CD4-positive, alpha-beta T cell treated with Interleukin-15 for 1 hour (primary cell): ENCODE measurements around the gene ZBTB12.
"Not testable (repeated sequence)": the region's sequence is repeated elsewhere in the genome, so short reads cannot be mapped to it uniquely, and the experiment has no call there.

ENCODE experiments used
- DNase-seq: peaks from one replicate; pipeline ENCODE4 v3.0.0-alpha.2; 2020

The ZBTB12 gene, protein sequence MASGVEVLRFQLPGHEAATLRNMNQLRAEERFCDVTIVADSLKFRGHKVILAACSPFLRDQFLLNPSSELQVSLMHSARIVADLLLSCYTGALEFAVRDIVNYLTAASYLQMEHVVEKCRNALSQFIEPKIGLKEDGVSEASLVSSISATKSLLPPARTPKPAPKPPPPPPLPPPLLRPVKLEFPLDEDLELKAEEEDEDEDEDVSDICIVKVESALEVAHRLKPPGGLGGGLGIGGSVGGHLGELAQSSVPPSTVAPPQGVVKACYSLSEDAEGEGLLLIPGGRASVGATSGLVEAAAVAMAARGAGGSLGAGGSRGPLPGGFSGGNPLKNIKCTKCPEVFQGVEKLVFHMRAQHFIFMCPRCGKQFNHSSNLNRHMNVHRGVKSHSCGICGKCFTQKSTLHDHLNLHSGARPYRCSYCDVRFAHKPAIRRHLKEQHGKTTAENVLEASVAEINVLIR

DNA sequence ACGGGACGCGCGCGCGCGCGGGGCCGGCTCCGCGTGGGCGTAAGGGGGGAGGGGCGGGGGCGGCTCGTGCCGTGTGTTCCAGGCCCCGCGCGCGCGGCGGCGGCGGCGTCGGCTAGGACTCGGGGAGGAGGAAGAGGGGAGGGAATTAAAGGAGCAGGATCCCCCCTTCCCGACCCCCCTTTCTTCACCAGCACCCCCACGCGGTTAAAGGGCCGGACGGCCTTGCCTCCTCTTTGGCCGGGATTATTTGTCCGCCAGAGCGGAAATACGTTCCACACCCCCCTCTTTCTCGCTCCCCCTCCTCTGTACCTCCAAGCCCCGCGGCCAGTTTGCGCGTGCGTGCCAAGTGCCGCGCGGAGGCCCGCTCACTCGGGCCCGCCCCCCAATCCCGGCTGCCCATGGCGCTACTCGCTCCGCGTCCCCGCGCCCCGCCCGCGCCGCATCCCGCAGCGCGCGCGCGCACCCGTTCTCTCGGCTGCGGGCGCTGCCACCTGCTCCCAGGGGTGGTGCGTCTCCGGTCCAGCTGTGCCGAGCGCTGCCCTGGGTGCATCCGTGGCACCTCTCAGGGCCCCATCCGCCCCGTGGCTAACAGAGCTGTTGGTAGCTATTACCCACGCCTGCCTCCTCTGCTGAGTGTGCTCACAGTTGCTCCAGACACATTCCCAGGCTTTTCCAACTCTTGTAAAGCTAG lies at the start of gene ZBTB12:
Gene ZBTB12 (minus strand): TSS at position 134 of the 691 bp plus-strand sequence. CDS start 781 bp downstream, outside the sequence.
- peak; percentile 90 for DNase-seq

DNA sequence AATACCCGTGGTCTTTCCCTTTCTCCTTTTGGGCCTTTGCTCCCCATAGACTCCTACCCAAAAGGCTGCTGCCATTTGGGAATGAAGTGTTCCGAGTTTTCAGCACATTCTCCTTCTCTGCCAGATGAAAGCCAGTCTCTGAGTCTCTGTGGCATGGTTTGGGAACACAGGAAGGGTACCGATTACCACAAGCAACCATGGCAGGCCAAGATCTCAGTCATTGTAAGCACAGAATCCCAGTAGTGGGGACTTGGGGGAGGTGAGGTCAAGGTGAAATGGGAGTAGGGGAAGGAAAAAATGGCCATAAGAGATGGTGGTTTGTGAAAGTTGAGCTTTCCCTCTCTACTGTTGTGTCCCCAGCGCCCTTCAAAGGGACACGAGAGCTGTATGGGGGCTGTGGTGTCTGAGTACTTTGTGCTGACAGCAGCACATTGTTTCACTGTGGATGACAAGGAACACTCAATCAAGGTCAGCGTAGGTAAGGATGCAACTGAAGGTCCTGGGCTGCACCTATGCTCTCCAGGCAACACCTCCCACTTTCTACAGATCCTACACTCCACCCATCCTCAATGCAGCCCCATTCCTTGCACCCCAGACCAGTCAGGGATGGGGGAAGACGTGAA lies 48.2 kb upstream of the ZBTB12 start:
- DNase-seq = no peak

DNA sequence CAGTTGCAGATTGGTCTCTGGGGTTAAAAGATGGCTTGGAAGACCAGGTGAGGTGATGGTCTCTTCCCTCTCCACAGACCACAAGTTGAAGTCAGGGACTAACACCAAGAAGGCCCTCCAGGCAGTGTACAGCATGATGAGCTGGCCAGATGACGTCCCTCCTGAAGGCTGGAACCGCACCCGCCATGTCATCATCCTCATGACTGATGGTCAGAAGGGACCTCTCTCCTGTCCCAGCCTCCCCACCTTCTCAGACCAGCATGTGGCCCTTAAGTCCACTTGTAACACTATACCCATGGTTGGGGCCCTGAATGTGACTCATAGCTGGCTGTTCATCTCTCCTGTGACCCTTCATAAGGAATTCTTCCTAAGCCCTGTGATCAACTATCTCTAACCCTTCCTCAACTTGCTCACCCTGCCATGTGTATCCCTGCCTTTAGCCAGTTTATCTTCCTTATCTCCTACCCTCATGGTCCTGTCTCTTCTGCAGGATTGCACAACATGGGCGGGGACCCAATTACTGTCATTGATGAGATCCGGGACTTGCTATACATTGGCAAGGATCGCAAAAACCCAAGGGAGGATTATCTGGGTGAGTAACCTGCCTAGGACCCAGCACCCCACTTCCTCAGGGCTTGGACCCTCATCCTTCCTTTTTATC lies 47.0 kb upstream of the ZBTB12 start:
- no peak for DNase-seq

DNA sequence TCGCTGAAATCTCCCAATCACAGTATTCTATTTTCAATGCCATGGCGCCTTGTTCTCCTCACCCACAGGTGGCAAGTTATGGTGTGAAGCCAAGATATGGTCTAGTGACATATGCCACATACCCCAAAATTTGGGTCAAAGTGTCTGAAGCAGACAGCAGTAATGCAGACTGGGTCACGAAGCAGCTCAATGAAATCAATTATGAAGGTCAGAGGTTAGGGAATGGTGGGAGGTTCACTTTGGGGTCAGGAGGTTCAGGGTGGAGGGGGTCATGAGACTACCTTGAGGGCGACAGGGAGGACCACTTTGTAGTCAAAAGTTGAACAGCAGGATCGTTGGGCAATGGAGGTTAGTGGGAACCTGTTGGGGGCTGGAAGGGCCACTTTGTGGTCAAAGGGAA lies 46.4 kb upstream of the ZBTB12 start:
- no peak for DNase-seq

DNA sequence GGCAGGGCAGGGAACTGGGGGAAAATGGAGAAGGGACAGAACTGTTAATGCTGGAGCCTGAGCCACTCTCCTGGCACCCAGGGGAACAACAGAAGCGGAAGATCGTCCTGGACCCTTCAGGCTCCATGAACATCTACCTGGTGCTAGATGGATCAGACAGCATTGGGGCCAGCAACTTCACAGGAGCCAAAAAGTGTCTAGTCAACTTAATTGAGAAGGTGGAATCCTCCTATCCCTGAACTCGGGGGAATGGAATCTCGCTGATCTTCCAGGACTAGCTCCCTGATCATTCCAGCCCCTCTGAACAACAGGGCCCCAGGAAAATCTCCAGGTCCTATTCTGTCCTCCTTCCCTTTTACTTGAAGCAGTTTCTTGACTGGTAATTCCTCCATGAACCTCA lies 46.0 kb upstream of the ZBTB12 start:
- DNase-seq = no peak

DNA sequence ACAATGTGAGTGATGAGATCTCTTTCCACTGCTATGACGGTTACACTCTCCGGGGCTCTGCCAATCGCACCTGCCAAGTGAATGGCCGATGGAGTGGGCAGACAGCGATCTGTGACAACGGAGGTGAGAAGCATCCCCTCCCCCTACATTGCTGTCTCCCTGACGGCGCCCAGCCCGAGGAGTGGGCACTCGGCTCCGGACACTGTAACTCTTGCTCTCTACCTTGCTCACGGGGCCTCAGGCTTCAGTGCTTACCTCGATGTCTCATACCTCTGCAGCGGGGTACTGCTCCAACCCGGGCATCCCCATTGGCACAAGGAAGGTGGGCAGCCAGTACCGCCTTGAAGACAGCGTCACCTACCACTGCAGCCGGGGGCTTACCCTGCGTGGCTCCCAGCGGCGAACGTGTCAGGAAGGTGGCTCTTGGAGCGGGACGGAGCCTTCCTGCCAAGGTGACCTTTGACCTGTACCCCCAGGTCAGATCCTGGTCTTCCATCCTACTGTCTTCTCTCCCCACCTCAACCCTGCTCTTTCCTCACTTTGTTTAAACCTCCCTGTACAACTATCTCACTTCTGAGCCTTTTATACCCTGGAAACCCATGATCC lies 45.3 kb upstream of the ZBTB12 start:
- DNase-seq = no peak

DNA sequence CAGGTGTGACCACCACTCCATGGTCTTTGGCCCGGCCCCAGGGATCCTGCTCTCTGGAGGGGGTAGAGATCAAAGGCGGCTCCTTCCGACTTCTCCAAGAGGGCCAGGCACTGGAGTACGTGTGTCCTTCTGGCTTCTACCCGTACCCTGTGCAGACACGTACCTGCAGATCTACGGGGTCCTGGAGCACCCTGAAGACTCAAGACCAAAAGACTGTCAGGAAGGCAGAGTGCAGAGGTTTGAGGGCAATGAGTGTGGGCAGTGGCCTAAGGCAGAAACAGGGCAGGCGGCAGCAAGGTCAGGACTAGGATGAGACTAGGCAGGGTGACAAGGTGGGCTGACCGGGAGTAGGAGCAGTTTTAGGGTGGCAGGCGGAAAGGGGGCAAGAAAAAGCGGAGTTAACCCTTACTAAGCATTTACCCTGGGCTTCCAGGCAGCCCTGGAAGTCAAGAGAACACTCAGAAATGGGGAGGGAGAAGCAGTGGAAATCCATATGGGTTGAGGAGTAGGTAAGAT lies 44.5 kb upstream of the ZBTB12 start:
- no peak for DNase-seq

DNA sequence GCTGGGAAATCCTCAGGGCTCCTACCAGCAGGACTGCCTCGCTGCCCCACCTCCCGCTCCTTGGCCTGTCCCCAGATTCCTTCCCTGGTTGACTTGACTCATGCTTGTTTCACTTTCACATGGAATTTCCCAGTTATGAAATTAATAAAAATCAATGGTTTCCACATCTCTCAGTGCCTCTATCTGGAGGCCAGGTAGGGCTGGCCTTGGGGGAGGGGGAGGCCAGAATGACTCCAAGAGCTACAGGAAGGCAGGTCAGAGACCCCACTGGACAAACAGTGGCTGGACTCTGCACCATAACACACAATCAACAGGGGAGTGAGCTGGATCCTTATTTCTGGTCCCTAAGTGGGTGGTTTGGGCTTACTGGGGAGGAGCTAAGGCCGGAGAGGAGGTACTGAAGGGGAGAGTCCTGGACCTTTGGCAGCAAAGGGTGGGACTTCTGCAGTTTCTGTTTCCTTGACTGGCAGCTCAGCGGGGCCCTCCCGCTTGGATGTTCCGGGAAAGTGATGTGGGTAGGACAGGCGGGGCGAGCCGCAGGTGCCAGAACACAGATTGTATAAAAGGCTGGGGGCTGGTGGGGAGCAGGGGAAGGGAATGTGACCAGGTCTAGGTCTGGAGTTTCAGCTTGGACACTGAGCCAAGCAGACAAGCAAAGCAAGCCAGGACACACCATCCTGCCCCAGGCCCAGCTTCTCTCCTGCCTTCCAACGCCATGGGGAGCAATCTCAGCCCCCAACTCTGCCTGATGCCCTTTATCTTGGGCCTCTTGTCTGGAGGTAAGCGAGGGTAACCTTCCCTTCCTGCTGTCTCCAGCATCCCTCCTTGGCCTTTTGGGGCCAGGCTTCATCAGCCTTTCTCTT lies 43.9 kb upstream of the ZBTB12 start, which contains the start of gene CFB:
Gene CFB (plus strand): TSS at position 589 of the 863 bp plus-strand sequence. CDS start 127 bp downstream, at position 716.
- no peak for DNase-seq

DNA sequence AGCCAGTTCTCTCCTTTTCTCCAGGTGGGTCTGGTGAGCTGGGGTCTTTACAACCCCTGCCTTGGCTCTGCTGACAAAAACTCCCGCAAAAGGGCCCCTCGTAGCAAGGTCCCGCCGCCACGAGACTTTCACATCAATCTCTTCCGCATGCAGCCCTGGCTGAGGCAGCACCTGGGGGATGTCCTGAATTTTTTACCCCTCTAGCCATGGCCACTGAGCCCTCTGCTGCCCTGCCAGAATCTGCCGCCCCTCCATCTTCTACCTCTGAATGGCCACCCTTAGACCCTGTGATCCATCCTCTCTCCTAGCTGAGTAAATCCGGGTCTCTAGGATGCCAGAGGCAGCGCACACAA lies 43.2 kb upstream of the ZBTB12 start:
- DNase-seq = no peak

DNA sequence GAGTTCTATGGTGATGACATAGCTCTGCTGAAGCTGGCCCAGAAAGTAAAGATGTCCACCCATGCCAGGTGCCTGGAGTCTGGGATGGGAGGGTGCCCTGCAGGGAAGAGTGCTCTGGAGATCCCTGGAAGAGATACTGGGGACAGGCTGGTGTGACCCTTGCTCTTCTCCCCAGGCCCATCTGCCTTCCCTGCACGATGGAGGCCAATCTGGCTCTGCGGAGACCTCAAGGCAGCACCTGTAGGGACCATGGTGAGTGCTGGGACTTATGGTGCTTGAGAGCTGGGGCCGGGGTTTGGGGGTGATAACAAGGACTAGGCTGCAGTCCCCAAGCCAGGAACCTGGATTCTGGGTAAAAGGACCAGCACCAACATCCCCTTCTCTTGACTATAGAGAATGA lies 41.9 kb upstream of the ZBTB12 start:
- no peak for DNase-seq

DNA sequence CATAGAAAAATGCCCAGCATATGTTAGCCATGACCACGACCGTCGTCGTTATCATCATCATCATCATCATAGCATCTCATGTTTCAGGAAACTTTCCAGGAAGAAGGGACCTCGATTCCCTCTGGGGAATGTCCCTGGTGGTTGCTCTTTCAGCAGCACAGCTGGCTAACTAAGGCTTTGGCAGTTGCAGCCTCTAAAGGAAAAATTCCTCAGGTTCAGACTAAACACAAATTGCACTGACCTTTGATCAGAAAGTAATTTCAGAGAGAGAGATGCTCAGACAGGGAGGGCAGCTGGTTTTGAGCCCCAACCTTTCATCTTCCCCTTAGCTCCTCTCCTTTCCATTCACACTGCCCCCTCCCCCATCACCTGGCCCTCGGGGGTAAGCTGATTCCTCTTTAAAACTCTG lies 38.4 kb upstream of the ZBTB12 start:
- no peak for DNase-seq

DNA sequence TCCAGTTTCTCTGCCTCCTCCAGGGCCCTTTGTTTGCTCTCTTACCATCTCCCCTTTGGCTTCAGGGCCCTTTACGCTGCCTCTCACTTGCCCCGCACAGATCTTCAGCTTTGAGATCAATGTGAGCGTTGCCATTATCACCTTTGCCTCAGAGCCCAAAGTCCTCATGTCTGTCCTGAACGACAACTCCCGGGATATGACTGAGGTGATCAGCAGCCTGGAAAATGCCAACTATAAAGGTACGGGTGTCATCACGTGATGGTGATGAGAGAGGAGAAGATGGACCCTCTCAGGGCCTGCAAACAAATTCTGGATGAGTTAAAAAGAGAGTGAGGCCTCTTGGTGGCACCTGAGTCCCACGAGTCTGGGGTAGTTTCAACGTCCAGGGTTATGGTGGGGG lies 33.9 kb upstream of the ZBTB12 start:
- no peak for DNase-seq

DNA sequence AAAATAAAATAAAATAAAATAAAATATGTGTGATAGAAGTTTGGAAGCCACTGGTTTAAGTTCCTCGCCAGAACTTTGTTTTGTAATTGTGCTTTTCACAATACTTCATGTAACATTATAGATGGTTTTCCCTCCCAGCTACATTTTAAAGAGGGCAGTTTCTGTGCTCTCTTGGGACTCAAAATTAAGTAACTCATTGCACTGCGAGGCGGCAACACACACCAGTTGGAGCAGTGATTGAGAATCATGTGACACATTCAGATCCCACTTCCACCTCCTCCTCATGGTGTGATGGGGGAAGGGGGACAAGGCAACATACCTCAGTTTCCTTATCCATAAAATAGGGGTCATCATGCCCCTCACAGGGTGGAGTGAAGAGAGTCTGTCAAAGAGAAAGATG lies 33.1 kb upstream of the ZBTB12 start:
- DNase-seq = no peak

DNA sequence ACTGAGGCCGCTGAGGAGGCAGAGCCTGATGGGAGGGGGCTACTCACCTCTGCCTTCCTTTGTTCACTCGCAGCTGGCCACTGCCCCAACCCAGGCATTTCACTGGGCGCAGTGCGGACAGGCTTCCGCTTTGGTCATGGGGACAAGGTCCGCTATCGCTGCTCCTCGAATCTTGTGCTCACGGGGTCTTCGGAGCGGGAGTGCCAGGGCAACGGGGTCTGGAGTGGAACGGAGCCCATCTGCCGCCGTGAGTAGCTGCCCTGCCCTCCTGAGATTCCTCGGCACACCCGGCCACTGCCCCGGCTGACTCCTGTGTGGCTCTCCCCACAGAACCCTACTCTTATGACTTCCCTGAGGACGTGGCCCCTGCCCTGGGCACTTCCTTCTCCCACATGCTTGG lies 31.7 kb upstream of the ZBTB12 start:
- DNase-seq = no peak

DNA sequence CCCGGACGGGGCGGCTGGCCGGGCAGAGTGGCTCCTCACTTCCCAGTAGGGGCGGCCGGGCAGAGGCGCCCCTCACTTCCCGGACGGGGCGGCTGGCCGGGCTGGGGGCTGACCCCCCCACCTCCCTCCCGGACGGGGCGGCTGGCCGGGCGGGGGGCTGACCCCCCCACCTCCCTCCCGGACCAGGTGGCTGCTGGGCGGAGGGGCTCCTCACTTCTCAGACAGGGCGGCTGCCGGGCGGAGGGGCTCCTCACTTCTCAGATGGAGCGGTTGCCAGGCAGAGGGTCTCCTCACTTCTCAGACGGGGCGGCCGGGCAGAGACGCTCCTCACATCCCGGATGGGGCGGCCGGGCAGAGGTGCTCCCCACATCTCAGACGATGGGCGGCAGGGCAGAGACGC lies 30.3 kb upstream of the ZBTB12 start:
- DNase-seq = not testable (repeated sequence)

DNA sequence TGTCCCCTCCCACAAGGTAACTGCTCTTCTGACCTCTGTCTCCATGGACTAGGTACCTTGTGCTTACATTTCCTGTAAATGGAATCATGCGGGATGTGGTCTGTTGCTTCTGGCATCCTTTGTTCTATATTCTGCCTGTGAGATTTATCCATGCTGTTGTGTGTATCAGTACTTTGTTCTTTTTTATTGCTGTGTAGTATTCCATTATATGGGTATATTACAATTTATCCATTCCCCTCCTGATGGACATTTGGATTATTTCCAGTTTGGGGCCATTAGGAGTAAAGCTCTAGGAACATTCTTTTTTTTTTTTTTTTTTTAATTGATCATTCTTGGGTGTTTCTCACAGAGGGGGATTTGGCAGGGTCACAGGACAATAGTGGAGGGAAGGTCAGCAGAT lies 29.1 kb upstream of the ZBTB12 start:
- DNase-seq = no peak

DNA sequence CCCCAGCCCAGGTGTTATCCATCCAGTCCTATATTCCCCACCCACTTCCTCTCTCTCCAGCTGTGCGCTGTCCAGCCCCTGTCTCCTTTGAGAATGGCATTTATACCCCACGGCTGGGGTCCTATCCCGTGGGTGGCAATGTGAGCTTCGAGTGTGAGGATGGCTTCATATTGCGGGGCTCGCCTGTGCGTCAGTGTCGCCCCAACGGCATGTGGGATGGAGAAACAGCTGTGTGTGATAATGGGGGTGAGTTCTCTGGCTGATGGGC lies 26.7 kb upstream of the ZBTB12 start:
- no peak for DNase-seq

DNA sequence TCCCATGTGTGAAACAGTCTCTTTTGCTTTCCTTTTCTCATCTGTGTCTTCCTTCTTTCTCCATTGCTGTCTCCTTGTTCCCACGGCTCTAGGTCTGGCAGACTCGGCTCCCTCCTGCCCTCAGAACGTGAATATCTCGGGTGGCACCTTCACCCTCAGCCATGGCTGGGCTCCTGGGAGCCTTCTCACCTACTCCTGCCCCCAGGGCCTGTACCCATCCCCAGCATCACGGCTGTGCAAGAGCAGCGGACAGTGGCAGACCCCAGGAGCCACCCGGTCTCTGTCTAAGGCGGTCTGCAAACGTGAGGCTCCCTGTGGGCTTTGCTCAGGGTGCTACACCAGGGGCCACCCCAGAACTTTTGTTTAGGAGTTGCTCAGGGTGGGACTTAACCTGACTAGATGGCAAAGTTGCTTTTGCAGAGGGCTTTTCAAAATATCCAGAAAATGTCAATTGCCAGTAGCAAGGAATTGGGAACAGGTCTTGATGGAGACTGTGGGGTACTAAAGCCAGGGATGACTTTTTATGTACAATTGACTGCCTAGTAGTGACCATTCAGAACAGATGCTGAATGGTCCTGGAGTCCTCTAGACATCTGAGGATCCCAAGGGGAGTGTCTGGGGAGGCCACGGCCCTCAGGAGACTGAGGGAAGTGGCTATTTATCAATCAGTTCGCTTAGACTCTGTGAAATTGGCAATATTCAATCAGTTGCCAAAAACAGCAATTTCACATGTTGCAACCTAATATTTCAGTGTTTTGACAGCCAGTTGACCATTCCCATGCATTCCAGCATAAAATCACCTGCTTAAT lies 26.2 kb upstream of the ZBTB12 start:
- DNase-seq = no peak

DNA sequence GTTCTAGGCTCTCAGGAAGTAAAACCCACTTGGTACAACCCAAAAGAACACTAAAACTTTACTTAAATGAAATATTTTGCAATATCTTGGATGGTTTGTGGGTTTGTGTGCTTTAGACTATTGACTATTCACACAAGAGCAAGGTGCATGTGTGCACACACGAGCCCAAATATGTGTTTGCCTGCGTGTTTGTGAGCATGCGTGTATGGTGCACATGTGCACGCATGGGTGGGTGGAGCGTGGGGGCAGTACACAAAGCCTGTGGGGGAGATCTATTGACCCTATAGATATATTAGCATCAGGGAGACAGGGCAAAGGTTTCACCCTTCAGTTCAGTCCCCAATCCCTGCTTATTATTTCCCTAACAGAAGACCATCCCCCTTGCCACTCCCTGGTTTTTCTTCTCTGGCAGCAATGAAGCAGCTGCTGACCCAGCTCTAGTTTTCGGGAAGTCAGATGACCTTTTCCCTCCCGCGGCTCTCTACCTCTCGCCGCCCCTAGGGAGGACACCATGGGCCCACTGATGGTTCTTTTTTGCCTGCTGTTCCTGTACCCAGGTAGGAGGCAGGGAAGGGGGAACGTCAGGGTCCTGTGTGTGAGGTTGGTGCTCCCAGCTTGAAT lies 25.5 kb upstream of the ZBTB12 start, which contains the start of gene C2:
Gene C2 (plus strand): TSS at position 476 of the 621 bp plus-strand sequence. CDS start 36 bp downstream, at position 512.
- DNase-seq = no peak

DNA sequence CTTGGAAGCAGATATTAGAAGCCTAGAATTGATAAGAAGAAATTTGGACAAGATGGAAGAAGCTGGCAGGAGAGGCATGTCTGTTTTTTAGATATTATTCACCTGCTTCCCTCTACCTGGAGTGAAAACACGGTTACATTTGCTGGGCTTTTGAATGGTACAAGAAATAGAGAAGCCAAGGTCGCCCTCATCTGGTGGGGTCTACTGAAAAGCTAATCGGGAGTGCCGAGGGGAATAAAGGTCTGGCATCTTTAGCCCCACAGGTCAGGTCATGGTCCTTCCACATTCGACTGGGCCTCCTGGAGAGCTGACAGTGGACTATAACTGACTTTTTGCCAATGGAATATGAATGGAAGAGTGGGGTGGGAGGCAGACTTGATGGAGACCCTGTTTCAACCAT lies 21.1 kb upstream of the ZBTB12 start:
- DNase-seq = no peak
